Activated T-helper 17 cell treated with anti-CD3 and anti-CD28 coated beads, Interleukin-2, amount 50 U/mL, for 72 hours (primary cell): ENCODE results near the gene SOX21. TPM values are rescaled to one million over a fixed set of nuclear protein-coding genes. Genes with fewer than 3 reads are reported as not detected.

Source experiments
- ATAC-seq: fragments of 150-1000 bp; cut with Tn5 transposase; replicated peaks from 2 replicates; pipeline ENCODE4 v1.10.0; 2021; ENCODE audit warnings: mild to moderate bottlenecking, moderate library complexity
- H3K27ac Mint-ChIP-seq: one replicate; pipeline ENCODE4 v1.8.0; 2022; ENCODE audit warnings: mixed read lengths
- H3K27me3 Mint-ChIP-seq: one replicate; pipeline ENCODE4 v1.8.0; 2022; ENCODE audit warnings: mixed read lengths
- H3K36me3 Mint-ChIP-seq: one replicate; pipeline ENCODE4 v1.8.0; 2022; ENCODE audit warnings: low read depth, mild to moderate bottlenecking, mixed read lengths
- H3K4me1 Mint-ChIP-seq: one replicate; pipeline ENCODE4 v1.8.0; 2022; ENCODE audit warnings: mixed read lengths
- H3K4me3 Mint-ChIP-seq: one replicate; pipeline ENCODE4 v1.8.0; 2022; ENCODE audit warnings: mild to moderate bottlenecking, mixed read lengths
- H3K9me3 Mint-ChIP-seq: one replicate; pipeline ENCODE4 v1.8.0; 2022; ENCODE audit warnings: mixed read lengths
- total RNA-seq, 2 donors: library from RNA; stranded (reverse); gene quantifications; one replicate each; pipeline ENCODE4 v1.2.3, GENCODE V29; 2022

Gene SOX21
- total RNA-seq, 2 donors from 2014 or later, result not detected

DNA sequence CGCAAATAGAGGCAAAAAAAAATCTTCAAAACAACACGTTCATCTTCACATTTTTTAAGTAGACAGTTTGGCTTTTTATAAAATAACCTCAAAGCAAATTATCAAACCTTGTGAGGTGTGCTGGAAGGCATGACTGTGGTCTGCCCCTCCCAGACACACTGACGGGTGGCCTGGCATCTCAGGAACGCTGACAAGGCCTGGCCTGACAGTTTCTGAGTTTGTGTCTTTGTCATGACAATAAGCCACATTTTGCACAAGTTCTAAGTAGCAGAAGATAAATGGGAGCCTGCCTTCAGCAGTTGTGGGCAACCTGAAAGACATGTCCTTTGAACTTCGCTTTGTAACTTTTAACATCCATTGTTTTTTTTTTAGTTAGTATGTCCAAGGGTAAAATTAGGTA is 38.5 kb downstream of the SOX21 start:
- Mint-ChIP-seq H3K36me3 (no peaks in the 10 kb centered on the region), H3K27me3 (peaks cover 29% of the 10 kb centered on the region), H3K27ac (no peak overlapping the region), H3K4me3 (no peak overlapping the region), H3K9me3 (no peaks in the 10 kb centered on the region), H3K4me1 (no peaks in the 10 kb centered on the region)
- no peak for ATAC-seq

DNA sequence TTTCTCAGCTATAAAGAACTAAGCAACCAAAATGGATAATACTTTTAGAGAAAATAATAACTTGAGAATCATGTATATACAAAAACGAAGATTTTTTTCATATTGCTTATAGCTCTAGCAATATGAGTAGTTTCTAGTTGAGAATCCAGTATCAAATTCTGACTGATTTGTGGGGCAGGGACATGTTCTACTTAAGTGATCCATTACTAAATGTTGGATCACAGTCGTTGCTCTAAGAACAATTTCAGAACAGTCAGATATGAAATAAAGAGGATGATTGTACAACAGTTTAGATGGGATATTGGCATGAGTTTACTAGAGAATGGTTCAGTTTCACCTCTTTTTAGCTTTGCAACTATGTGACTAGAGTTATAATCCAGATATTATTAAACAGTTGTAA is 39.9 kb downstream of the SOX21 start:
- Mint-ChIP-seq H3K36me3 (peaks cover 5% of the 10 kb centered on the region), H3K4me1 (peaks cover 7% of the 10 kb centered on the region), H3K9me3 (peaks cover 3% of the 10 kb centered on the region), H3K4me3 (no peak overlapping the region), H3K27me3 (peaks cover 21% of the 10 kb centered on the region), H3K27ac (no peak overlapping the region)
- no peak for ATAC-seq

DNA sequence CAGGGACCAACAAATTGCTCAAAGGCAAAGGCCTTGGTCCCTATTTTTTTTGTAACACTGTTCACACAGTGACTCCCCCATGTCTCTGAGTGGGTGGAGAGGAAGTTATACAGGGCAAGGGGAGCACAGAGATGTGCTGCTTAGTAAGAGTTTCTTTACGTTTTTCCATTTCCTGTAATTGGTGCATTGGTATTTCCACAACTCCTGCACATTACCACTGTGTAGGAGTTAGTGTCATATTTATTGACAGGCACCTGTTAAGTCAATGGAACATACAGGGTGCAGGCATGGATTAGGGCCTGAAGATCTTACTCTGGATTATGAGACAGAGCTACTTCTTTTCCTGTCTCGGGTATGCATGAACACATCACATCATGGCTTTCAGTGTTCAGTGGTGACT is 45.2 kb downstream of the SOX21 start:
- H3K4me3 Mint-ChIP-seq, result peak overlapping the region; percentile 57
- H3K27me3 Mint-ChIP-seq, result peaks cover 18% of the 10 kb centered on the region
- peaks cover 3% of the 10 kb centered on the region for H3K9me3 Mint-ChIP-seq
- ATAC-seq, result peak; percentile 88
- peak overlapping the region; percentile 84 for H3K27ac Mint-ChIP-seq
- peaks cover 7% of the 10 kb centered on the region for H3K36me3 Mint-ChIP-seq
- peaks cover 18% of the 10 kb centered on the region for H3K4me1 Mint-ChIP-seq

DNA sequence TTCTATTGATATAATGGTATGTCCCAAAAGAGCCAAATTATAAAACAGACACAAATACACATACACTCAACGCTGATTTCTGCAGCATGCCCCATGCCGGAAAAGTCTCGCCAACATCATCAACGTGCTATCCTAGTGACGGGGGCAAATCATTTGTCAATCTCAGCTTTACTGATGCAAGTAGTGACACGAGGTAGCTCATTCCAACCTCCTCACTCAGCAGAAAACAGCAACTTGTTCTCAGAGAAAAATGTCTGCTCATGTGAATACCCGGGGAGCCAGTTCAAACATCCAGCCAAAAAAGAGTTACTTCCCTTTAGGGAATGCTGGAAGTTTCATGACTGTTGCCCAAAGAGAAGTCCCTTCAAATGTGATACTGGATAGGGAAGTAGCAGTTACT is 46.3 kb downstream of the SOX21 start:
- Mint-ChIP-seq H3K4me3 (no peak overlapping the region), H3K9me3 (peaks cover 3% of the 10 kb centered on the region), H3K4me1 (peaks cover 18% of the 10 kb centered on the region), H3K36me3 (peaks cover 7% of the 10 kb centered on the region), H3K27me3 (peaks cover 25% of the 10 kb centered on the region), H3K27ac (peak overlapping the region; percentile 84)
- no peak for ATAC-seq

DNA sequence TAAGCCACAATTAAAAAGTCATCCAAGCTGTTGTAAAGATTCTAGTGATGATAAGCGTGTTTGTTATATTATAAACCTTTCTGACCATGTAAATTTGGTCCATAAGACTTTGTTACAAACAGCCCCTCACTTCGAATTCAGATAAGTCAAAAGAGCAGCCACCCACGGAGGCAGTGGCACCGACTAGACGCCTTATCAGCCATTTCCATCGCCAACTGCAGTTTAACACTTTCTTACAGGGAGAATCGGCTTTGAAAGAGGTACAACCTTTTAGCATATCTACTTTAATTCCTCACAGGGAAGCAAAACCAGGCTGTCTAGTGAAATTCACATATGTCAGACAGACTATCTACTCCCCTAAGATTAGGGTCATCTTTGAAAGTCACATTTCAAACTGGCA is 47.5 kb downstream of the SOX21 start:
- Mint-ChIP-seq H3K4me1 (peaks cover 18% of the 10 kb centered on the region), H3K27me3 (peaks cover 27% of the 10 kb centered on the region), H3K27ac (no peak overlapping the region), H3K9me3 (peaks cover 3% of the 10 kb centered on the region), H3K36me3 (peaks cover 7% of the 10 kb centered on the region), H3K4me3 (no peak overlapping the region)
- ATAC-seq, result no peak

DNA sequence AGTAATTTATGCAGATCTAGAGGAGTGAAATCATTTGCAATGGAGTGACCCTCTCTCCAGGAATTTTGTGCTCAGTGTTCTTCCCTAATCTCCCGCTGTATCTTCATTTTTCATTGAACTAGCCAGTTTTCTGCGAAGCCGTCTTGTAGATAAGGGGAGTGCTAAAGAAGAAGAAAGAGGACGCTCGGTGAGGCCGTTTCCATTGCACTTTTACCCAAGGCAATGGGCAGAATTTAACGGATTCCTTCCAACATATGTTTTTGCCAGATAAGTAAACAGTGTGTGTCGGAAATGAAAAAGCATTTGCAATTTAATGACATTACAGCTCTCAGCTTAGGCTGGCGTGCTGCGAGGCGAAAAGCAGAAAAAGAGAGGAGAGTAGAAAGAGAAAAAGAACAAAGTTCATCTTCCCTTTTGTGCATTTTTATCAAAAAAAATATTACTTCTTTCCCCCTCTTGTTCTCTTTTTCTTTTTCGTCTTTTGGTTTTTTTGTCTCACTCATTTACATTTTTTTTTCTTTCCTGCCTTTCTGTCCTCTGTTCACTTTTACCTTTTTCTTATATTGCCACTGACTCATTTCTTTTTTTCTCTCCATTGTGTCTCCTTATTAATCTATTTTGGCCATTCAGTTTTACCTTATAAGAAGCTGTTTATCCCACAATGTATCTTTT is 49.9 kb downstream of the SOX21 start:
- H3K36me3 Mint-ChIP-seq, result peaks cover 3% of the 10 kb centered on the region
- H3K4me3 Mint-ChIP-seq, result no peak overlapping the region
- peaks cover 12% of the 10 kb centered on the region for H3K4me1 Mint-ChIP-seq
- ATAC-seq, result no peak
- no peak overlapping the region for H3K27ac Mint-ChIP-seq
- H3K9me3 Mint-ChIP-seq, result no peaks in the 10 kb centered on the region
- peaks cover 27% of the 10 kb centered on the region for H3K27me3 Mint-ChIP-seq

DNA sequence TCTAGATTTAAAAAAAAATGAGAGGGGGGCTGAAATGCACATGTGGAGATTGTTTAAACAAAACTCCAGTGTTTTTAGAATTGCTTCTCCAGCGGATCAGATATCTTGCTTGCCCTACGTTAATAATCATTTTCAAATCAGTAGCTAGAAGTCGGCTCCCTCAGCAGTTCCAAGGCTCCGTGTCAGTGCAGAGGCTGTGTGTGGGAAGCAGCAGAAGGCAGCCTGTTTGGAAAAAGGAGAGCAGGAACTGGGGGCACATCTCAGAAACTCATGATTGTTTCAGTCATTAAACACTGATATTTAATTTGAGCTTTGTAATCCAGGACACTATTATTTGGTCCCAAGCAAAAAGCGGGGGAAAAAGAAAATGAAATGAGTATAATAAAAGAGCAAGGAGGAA is 50.9 kb downstream of the SOX21 start:
- no peak for ATAC-seq
- H3K36me3 Mint-ChIP-seq, result no peaks in the 10 kb centered on the region
- H3K4me1 Mint-ChIP-seq, result peaks cover 2% of the 10 kb centered on the region
- no peaks in the 10 kb centered on the region for H3K9me3 Mint-ChIP-seq
- H3K27me3 Mint-ChIP-seq, result peaks cover 25% of the 10 kb centered on the region
- no peak overlapping the region for H3K4me3 Mint-ChIP-seq
- no peak overlapping the region for H3K27ac Mint-ChIP-seq

DNA sequence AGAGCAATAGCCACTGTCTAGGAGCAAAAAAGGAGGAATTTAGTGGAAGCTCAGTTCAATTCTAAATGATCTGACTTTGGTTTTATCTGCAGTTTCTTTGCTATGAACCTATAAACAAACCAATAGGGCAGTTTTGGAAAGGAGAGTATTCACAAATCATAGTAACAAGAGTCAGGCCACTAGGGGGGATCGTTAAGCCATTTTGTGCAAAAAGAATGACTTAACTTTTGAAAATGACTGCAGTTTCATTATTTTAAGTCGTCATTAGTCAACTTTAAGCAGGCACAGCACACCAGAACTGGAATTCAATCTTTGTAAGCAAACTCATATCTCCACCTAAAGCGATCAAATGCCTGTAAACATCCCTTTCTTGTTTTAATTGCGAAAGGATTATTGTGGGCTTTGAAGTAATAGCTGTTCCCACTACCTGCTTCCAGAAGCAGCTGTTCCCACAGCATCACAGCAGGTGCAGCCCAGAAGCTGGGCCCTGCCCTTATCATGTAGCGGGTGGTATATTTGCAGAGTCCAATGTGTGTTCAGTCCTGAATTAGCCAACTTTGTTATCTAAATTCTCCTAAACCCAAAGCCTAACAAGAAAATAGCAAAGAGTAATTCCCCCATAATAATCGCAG is 51.5 kb downstream of the SOX21 start:
- Mint-ChIP-seq H3K9me3 (no peaks in the 10 kb centered on the region), H3K4me3 (no peak overlapping the region), H3K4me1 (no peaks in the 10 kb centered on the region), H3K36me3 (no peaks in the 10 kb centered on the region), H3K27ac (no peak overlapping the region), H3K27me3 (peaks cover 20% of the 10 kb centered on the region)
- no peak for ATAC-seq

Other genes with a start within 250 kb of the SOX21 start
- under 1 TPM in 1 of 2 donors, not detected in 1; 0.29 TPM for gene DCT, start 232.9 kb downstream of the SOX21 start, total RNA-seq
- gene TGDS, start 116.4 kb downstream of the SOX21 start, total RNA-seq, result 10 to 100 TPM; 18.2 to 24.4 TPM
- 1 to 10 TPM; 6.7 to 8.0 TPM for gene GPR180, start 110.7 kb downstream of the SOX21 start, total RNA-seq